Natural killer cell (primary cell): ENCODE measurements around the gene CCSER2. TPM values are rescaled to one million over a fixed set of nuclear protein-coding genes. Genes with fewer than 3 reads are reported as not detected.

Experiments
- ATAC-seq, 3 donors: fragments of 150-1000 bp in 2 of 3; fragments of 200-7000 bp in 1 of 3; cut with Tn5 transposase; 1 replicate in 1 of 3; 2 replicates in 2 of 3; pipeline ENCODE4 v1.10.0; 2021; ENCODE audit warnings: mild to moderate bottlenecking in 2 of 3, moderate library complexity in 2 of 3
- DNase-seq, 2 donors: peaks; one replicate each; pipeline versions ENCODE4 v3.0.0 to v3.0.0-alpha.2; 2013 to 2021; ENCODE audit warnings: mixed read lengths in 1 of 2
- H3K27ac ChIP-seq: one replicate; pipeline ENCODE4 v1.5.1; 2013; ENCODE audit warnings: mild to moderate bottlenecking, low read length
- H3K27me3 ChIP-seq: one replicate; pipeline ENCODE4 v1.6.1; 2013; ENCODE audit warnings: low read length; ENCODE audit not compliant: control insufficient read depth, insufficient read depth
- H3K36me3 ChIP-seq: one replicate; pipeline ENCODE4 v1.6.1; 2013; ENCODE audit warnings: low read length; ENCODE audit not compliant: control insufficient read depth, insufficient read depth
- H3K4me1 ChIP-seq: one replicate; pipeline ENCODE4 v1.6.1; 2013; ENCODE audit warnings: low read length; ENCODE audit not compliant: control insufficient read depth, insufficient read depth
- H3K4me3 ChIP-seq: one replicate; pipeline ENCODE4 v1.5.1; 2013; ENCODE audit warnings: low read length
- H3K9me3 ChIP-seq: one replicate; pipeline ENCODE4 v1.6.1; 2013; ENCODE audit warnings: low read length; ENCODE audit not compliant: control insufficient read depth, insufficient read depth
- H3K27ac Mint-ChIP-seq, 2 donors: one replicate each; pipeline ENCODE4 v1.8.0; 2022; ENCODE audit warnings: mild to moderate bottlenecking in 2 of 2, mixed read lengths in 2 of 2, moderate library complexity in 1 of 2
- H3K27me3 Mint-ChIP-seq, 2 donors: one replicate each; pipeline ENCODE4 v1.8.0; 2022; ENCODE audit warnings: low read depth in 2 of 2, mixed read lengths in 2 of 2
- H3K36me3 Mint-ChIP-seq: one replicate; pipeline ENCODE4 v1.8.0; 2022; ENCODE audit warnings: mixed read lengths
- H3K4me1 Mint-ChIP-seq, 2 donors: one replicate each; pipeline ENCODE4 v1.8.0; 2022; ENCODE audit warnings: mixed read lengths in 2 of 2
- H3K4me3 Mint-ChIP-seq: one replicate; pipeline ENCODE4 v1.8.0; 2022; ENCODE audit warnings: mild to moderate bottlenecking, moderate library complexity, mixed read lengths
- H3K9me3 Mint-ChIP-seq, 2 donors: one replicate each; pipeline ENCODE4 v1.8.0; 2022; ENCODE audit warnings: mixed read lengths in 2 of 2
- CTCF ChIP-seq: fragments of 200-600 bp; IDR thresholded peaks from one replicate; pipeline ENCODE4 v1.8.0; 2022; ENCODE audit warnings: antibody characterized with exemption
- WGBS: methylation state at CpG from one replicate; pipeline ENCODE4 v1.1.7; 2013; ENCODE audit warnings: missing lambda C conversion rate; ENCODE audit not compliant: insufficient coverage; 5-methylcytosine and 5-hydroxymethylcytosine counted together
- intact Hi-C: fragments of 100-400 bp; cut with micrococcal nuclease; formaldehyde crosslinking; loops from one replicate; pipeline ENCODE4 v1.14.2; 2022
- total RNA-seq, 4 donors: library from RNA; stranded (reverse); fragments of 120-200 nt in 1 of 4; gene quantifications; one replicate each; pipeline versions ENCODE4 v1.2.3 to v1.2.4, GENCODE V29; 2013 to 2022

CCSER2 gene
- total RNA-seq, 3 donors from 2014 or later (not counting 1 experiment from before 2014, with no cell fraction given): 125 to 158 (median 146) TPM

GRCh38 chr10:84353052-84353803 lies 24.8 kb downstream of the CCSER2 start:
- Histone ChIP-seq H3K4me1 (peaks cover 32% of the 10 kb centered on the region), H3K4me3 (no peak overlapping the region), H3K27ac (no peak overlapping the region), H3K27me3 (no peaks in the 10 kb centered on the region), H3K36me3 (no peaks in the 10 kb centered on the region), H3K9me3 (no peaks in the 10 kb centered on the region)
- Mint-ChIP-seq H3K4me3 (peak overlapping the region; percentile 25), H3K36me3 (no peaks in the 10 kb centered on the region), H3K27me3 (no peaks in the 10 kb centered on the region), H3K9me3 (no peaks in the 10 kb centered on the region), H3K27ac (peak overlapping the region; percentile 51 to 65), H3K4me1 (peaks cover 72 to 75% of the 10 kb centered on the region in 2 donors)
- ATAC-seq (no peak), DNase-seq (no peak)
- intact Hi-C loops: loop anchor here (5.0 kb wide), 1 partner anchor 86 kb away; no protein-coding TSS in a partner anchor
- WGBS: 80% methylated on average over 10 of the region's 11 CpGs
- TF ChIP-seq CTCF: no peak

GRCh38 chr10:84354623-84355022 lies 26.2 kb downstream of the CCSER2 start:
- TF ChIP-seq CTCF: no peak
- H3K4me3 Mint-ChIP-seq: peak overlapping the region; percentile 10
- Histone ChIP-seq H3K4me3 (no peak overlapping the region), H3K27ac (no peak overlapping the region), H3K9me3 (no peaks in the 10 kb centered on the region), H3K36me3 (no peaks in the 10 kb centered on the region), H3K4me1 (peaks cover 33% of the 10 kb centered on the region), H3K27me3 (no peaks in the 10 kb centered on the region)
- H3K27me3 Mint-ChIP-seq: no peaks in the 10 kb centered on the region
- H3K4me1 Mint-ChIP-seq: peaks cover 78 to 79% of the 10 kb centered on the region in 2 donors
- DNase-seq (no peak), ATAC-seq (no peak)
- no peaks in the 10 kb centered on the region for H3K9me3 Mint-ChIP-seq
- WGBS: 84% methylated on average over 4 of the region's 4 CpGs
- intact Hi-C loops: loop anchor here (5.0 kb wide), 1 partner anchor 87 kb away; no protein-coding TSS in a partner anchor
- H3K27ac Mint-ChIP-seq: peak overlapping the region; percentile 59 to 65
- no peaks in the 10 kb centered on the region for H3K36me3 Mint-ChIP-seq

- no peaks in the 10 kb centered on the region for H3K36me3 Mint-ChIP-seq
- peak overlapping the region; percentile 59 to 65 for H3K27ac Mint-ChIP-seq
- H3K36me3 ChIP-seq: no peaks in the 10 kb centered on the region
- H3K4me1 Mint-ChIP-seq: peaks cover 77 to 80% of the 10 kb centered on the region in 2 donors
- intact Hi-C loops: no loop called here
- peak overlapping the region; percentile 10 for H3K4me3 Mint-ChIP-seq
- 90% methylated on average over 2 of the region's 2 CpGs for WGBS
- no peaks in the 10 kb centered on the region for H3K27me3 ChIP-seq
- H3K27ac ChIP-seq: no peak overlapping the region
- no peaks in the 10 kb centered on the region for H3K27me3 Mint-ChIP-seq
- H3K9me3 ChIP-seq: no peaks in the 10 kb centered on the region
- no peaks in the 10 kb centered on the region for H3K9me3 Mint-ChIP-seq
- no peak overlapping the region for H3K4me3 ChIP-seq
- ATAC-seq (no peak), DNase-seq (no peak)
- TF ChIP-seq CTCF: no peak
- peaks cover 37% of the 10 kb centered on the region for H3K4me1 ChIP-seq
These were observed 26.7 kb downstream of the CCSER2 start for GRCh38 chr10:84355106-84355505.
